Measurements from ENCODE around the gene ITGB1. TPM values are rescaled to one million over a fixed set of nuclear protein-coding genes. Genes with fewer than 3 reads are reported as not detected.

Gene ITGB1
- total and polyA plus RNA-seq, 2 experiments from 2014 or later = 317 to 439 TPM

GRCh38 chr10:32887481-32887880 is 70.5 kb downstream of the ITGB1 start:
- no peak overlapping the region for H3K27ac Mint-ChIP-seq
- H3K4me2 ChIP-seq = no peak overlapping the region
- H2AFZ ChIP-seq = no peak overlapping the region
- no peak overlapping the region for H3K27ac ChIP-seq (ENCODE audit: low read depth)
- H3F3A ChIP-seq (replicated peaks; ENCODE audit: low read depth) = no peaks in the 10 kb centered on the region
- DNase-seq (ENCODE audit: low spot score) (no peak), ATAC-seq (peak; percentile 51)
- peaks cover 7% of the 10 kb centered on the region for H3K4me1 ChIP-seq (ENCODE audit: insufficient read depth)
- H3K4me1 Mint-ChIP-seq = peaks cover 15% of the 10 kb centered on the region
- peaks cover 5% of the 10 kb centered on the region for H3K27me3 Mint-ChIP-seq (ENCODE audit: insufficient read depth, low read depth, poor library complexity)
- H3K4me3 ChIP-seq = no peak overlapping the region
- no peaks in the 10 kb centered on the region for H3K9me2 ChIP-seq (ENCODE audit: insufficient read depth)
- TF ChIP-seq ZNF462 (CRISPR knock-in tag; IDR thresholded peaks at IDR 0.05) (no peak), STAT1 (IDR thresholded peaks at IDR 0.05; ENCODE audit: unreplicated experiment) (no peak), NANOG (IDR thresholded peaks at IDR 0.05; ENCODE audit: borderline replicate concordance) (no peak), REST (IDR thresholded peaks at IDR 0.05; ENCODE audit: unreplicated experiment) (no peak), POLR2AphosphoS5 (IDR thresholded peaks at IDR 0.05; ENCODE audit: low read depth) (no peak), ETS1 (IDR thresholded peaks at IDR 0.05) (no peak), JUNB (IDR thresholded peaks at IDR 0.05; ENCODE audit: unreplicated experiment) (no peak), EZH2phosphoT487 (IDR thresholded peaks at IDR 0.05; ENCODE audit: unreplicated experiment) (no peak), EZH2 (IDR thresholded peaks at IDR 0.05; ENCODE audit: low read depth, unreplicated experiment) (no peak), CTCF (conservative IDR thresholded peaks at IDR 0.05; ENCODE audit: low read depth in 2 of 2) (no peak), ZNF331 (CRISPR knock-in tag; IDR thresholded peaks at IDR 0.05; ENCODE audit: low read depth) (no peak), CREB1 (CRISPR knock-in tag; IDR thresholded peaks at IDR 0.05; ENCODE audit: low read depth) (no peak), ZNF114 (CRISPR knock-in tag; IDR thresholded peaks at IDR 0.05) (no peak)
- no peaks in the 10 kb centered on the region for H3K36me3 Mint-ChIP-seq (ENCODE audit: low read depth)
- no peaks in the 10 kb centered on the region for H3K79me2 ChIP-seq (replicated peaks; ENCODE audit: insufficient read depth)
- no peak overlapping the region for H3K4me3 Mint-ChIP-seq
- H3K9me3 Mint-ChIP-seq = no peaks in the 10 kb centered on the region
- no peaks in the 10 kb centered on the region for H3K36me3 ChIP-seq (ENCODE audit: insufficient read depth)
- H3K27me3 ChIP-seq (ENCODE audit: insufficient read depth) = no peaks in the 10 kb centered on the region
- H4K20me1 ChIP-seq (replicated peaks; ENCODE audit: insufficient read depth) = no peaks in the 10 kb centered on the region
